HG02623 (cell line): Measurements from ENCODE around the gene VEGFC.

Experiments used
- ATAC-seq: cut with Tn5 transposase; IDR thresholded peaks from one replicate; pipeline ENCODE4 v1.9.1; 2021; ENCODE audit warnings: moderate library complexity; ENCODE audit not compliant: unreplicated experiment

Gene VEGFC

GRCh38 chr4:176767183-176767582, 25.5 kb downstream of the VEGFC start:
- no peak for ATAC-seq

GRCh38 chr4:176762661-176763308, 29.9 kb downstream of the VEGFC start:
- ATAC-seq: no peak

GRCh38 chr4:176761872-176762271, 30.9 kb downstream of the VEGFC start:
- ATAC-seq: no peak

GRCh38 chr4:176760471-176760870, 32.3 kb downstream of the VEGFC start:
- ATAC-seq: no peak

- no peak for ATAC-seq
Measured at GRCh38 chr4:176758731-176759130, 34.0 kb downstream of the VEGFC start.

- ATAC-seq: no peak
Measured at GRCh38 chr4:176758323-176758722, 34.4 kb downstream of the VEGFC start.

GRCh38 chr4:176755613-176756012, 37.1 kb downstream of the VEGFC start:
- ATAC-seq: no peak

GRCh38 chr4:176755001-176755400, 37.7 kb downstream of the VEGFC start:
- no peak for ATAC-seq

GRCh38 chr4:176753049-176753448, 39.7 kb downstream of the VEGFC start:
- no peak for ATAC-seq

GRCh38 chr4:176752191-176752749, 40.5 kb downstream of the VEGFC start:
- no peak for ATAC-seq

GRCh38 chr4:176751061-176751460, 41.7 kb downstream of the VEGFC start:
- no peak for ATAC-seq

- ATAC-seq: no peak
Measured at GRCh38 chr4:176746846-176747245, 45.9 kb downstream of the VEGFC start.

- no peak for ATAC-seq
Measured at GRCh38 chr4:176745902-176746301, 46.8 kb downstream of the VEGFC start.

- no peak for ATAC-seq
Measured at GRCh38 chr4:176744091-176744490, 48.6 kb downstream of the VEGFC start.

- no peak for ATAC-seq
Measured at GRCh38 chr4:176742211-176742610, 50.5 kb downstream of the VEGFC start.

GRCh38 chr4:176741253-176741652, 51.5 kb downstream of the VEGFC start:
- ATAC-seq: no peak

- no peak for ATAC-seq
Measured at GRCh38 chr4:176735300-176735699, 57.4 kb downstream of the VEGFC start.

- ATAC-seq: no peak
Measured at GRCh38 chr4:176734461-176734860, 58.3 kb downstream of the VEGFC start.

- ATAC-seq: no peak
Measured at GRCh38 chr4:176729489-176729888, 63.2 kb downstream of the VEGFC start.

GRCh38 chr4:176726803-176727202, 65.9 kb downstream of the VEGFC start:
- no peak for ATAC-seq

GRCh38 chr4:176721459-176721858, 71.3 kb downstream of the VEGFC start:
- no peak for ATAC-seq

- no peak for ATAC-seq
Measured at GRCh38 chr4:176718881-176719280, 73.8 kb downstream of the VEGFC start.

- ATAC-seq: no peak
Measured at GRCh38 chr4:176717237-176717636, 75.5 kb downstream of the VEGFC start.
